HG02759 (cell line): Measurements from ENCODE around the gene TMOD1.

ENCODE experiments used
- ATAC-seq: cut with Tn5 transposase; IDR thresholded peaks from one replicate; pipeline ENCODE4 v1.9.1; 2021; ENCODE audit warnings: mild to moderate bottlenecking, moderate library complexity; ENCODE audit not compliant: unreplicated experiment

Gene TMOD1

DNA sequence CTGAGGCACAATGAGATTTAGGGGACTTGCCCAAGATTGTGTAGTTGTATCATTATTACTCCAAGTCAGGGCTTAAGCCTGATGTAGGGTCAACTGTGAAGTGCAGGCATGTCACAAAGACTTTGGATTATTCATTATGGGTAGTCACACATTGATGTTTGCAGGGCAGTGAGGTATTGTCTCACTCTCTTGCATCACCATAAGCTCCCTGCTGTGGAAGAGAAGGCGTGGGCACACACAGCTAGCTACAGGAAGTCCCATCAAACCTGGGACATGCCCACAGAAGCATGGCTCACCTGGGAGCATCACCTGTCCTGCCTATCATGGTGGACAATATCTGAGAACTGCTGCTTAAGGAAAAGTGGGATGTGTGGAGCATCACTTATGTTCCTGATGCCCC, 42.1 kb downstream of the TMOD1 start:
- ATAC-seq = no peak

DNA sequence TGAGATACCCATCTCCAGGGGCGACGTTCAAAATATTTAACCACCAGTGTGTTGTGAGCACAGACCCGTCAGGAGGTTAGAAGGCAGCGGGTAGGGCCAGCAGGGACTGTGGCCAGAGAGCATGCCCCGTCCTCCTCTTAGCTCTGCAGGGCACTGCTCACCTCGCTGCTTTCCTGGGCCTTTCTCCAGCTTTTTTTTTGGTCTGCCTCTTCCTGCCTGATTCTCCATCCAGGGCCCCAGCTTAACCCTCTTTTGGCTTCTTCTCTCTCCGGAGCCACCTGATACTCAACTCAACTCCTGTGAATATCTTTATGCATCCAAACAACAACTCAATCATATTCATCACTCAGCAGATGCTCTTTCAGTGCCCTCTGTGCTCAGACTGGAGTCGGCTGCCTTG, 44.0 kb downstream of the TMOD1 start:
- ATAC-seq = no peak

DNA sequence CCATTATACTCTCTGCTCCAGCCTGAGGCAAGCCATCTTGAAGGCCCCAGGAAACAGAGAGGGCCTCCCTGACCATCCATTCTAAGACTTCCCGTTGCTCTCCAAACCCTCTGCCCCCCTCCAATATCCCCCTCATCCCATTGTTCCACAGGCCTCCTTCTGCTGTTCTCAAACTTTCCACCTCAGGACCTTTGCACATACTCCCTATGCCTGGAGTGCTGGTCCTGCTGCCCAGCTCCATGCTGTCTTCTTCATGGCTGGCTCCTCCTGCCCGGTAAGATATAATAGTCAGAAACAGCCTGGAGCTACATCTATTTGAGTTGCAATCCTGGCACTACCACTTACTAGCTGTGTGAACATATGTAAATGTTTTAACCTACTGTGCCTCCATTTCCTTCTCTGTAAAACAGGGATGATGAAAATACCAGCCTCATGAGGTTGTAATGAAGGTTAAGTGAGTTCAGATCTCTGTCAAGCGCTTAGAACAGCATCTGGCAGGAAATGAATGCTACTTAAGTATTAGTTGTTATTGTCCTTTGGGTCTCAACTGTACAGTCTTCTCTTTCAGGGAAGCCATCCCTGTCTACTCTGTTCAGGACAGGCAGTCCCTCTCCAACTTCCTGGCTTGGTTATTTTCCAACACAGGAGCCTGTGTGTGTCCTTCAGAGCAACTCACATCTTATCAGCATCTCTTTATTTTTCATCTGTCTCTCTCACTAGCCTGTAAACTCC, 45.8 kb downstream of the TMOD1 start:
- ATAC-seq = no peak

DNA sequence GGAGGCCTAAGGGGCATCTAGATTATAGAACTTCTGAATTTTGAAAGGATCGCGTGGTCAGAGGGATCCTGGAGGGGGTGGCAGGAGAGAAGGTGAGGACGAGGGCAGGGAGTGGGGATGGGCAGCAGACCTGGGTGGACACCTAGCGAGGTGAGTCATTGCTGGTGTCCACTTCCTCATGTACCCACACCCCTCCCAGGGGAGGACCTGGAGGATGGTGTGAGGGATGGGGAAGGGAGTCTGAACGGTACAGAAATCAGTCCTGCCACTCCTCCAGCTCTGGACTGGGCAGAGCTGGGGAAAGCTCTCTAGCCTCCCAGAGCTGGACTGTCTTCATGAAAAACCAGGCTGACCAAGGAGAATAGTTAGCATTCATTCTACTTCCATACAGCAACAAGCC, 46.9 kb downstream of the TMOD1 start:
- ATAC-seq = no peak

DNA sequence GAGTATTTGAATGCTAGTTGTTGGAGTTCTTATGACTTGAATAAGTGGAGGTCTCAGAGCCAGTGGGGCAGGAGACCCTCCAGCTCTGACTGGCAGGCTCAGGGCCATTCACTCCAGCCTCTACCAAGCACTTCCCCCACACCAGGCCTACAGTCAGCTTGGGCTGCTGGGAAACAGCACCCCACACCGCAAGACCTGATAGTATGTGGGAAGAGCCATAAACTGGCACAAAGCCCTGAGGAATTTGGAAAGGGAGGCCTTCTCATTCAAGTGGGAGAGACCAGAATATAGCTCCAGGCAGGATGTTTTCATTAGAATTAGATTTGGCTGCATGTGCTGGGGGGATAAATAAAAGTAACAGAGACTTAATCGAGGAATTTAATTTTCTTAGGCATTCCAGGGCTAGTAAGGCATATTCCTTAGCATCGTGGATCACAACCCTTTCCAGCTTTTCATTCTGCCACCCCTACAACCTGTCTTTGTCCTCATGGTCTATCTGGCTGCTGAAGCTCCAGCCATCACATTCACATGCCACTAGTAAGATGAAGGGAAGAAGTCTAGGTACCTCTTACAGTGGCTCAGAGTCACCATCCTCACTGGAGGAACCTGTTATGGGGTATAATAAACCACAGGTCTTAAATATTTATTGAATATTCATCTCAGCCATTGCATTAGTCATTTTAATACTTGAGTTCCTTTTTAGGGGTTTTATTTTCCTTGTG, 47.5 kb downstream of the TMOD1 start:
- ATAC-seq = no peak

DNA sequence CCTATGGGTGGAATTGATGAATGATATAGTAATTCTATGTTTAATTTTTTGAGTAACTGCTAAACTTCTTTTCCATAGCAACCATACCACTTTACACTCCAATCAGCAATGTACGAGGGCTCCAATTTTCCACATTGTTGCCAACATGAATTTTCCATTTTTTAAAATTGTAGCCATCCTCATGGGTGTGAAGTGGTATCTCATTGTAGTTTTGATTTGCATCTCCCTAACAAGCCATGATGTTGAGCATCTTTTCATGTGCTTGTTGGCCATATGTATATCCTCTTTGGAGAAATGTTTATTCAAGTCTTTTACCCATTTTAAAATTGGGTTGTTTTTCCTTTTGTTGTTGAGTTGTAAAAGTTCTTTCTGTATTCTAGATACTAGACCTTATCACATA, 48.9 kb downstream of the TMOD1 start:
- ATAC-seq = no peak

DNA sequence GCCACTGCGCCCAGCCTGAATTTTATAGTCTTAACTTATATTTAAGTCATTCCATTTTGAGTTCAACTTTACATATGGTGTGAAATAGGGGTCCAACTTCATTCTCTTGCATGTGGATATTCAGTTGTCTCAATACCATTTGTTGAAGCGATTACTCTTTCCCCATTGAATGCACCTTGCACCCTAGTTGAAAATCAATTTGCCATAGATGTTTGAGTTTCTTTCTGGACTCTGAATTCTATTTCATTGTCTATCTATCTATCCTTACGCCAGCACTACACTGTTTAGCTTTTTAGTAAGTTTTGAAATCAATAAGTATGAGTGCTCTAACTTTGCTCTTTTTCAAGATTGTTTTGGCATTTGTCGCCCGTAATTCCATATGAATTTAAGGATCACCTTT, 49.8 kb downstream of the TMOD1 start:
- ATAC-seq = no peak

DNA sequence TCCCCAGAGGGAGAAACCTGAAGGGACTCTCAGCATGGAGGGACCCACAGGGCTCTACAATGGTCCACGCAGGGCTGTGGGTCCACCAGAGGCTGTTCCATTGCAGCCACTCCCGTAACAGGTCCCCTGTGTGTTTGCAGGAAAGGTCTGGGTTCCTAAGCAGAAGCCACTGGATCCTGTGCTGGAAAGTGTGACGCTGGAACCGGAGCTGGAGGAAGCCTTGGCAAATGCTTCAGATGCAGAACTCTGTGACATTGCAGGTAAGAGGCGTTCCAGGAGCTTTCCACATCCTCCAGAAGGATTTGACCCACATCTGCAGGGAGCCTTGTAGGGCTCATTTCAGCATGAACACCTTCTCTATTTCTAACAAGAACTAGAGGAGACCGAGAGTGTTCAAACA, 51.7 kb downstream of the TMOD1 start:
- ATAC-seq = no peak

DNA sequence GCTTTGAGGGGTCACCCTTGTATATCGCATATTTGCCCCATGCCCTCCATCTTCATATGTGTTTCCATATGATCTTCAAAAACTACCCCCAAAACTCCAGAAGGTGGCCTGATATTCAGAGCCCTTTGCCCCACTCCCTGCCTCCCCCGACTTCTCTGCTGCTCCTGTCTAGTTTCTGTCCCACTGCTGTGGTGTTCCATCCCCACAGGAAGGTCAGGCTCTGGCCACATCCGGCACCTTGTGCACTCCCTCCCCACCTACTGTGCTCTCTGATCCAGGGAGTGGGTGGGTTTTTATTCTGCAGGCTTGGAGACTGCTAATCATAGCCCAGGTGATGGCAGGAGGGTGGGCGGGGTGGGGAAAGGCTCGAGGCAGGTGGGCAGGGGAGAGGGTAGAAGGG, 52.4 kb downstream of the TMOD1 start:
- no peak for ATAC-seq

DNA sequence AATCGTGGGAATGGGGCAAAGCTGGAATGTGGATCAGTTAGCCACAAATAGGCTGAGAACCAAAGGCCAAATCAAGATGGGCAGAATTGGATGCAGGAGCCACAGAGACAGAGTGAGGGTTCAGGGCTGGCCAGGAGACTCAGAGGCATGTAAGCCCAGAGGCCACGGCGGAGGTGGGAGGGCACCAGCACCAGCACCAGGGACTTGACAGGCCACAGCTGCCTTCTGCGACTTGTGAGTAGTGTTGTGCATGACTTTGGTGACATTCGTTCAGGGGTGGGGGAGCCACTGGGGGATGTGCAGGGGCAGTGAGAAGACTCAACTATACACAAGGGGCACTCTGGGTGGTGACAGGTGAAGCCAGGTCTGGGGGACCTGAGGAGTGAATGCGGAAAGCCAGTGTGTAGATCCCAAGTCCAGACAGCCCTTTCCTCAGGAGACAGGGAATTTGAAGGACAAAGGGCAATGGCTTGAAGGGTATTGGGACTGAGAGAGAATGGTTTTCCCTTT, 53.2 kb downstream of the TMOD1 start:
- no peak for ATAC-seq

DNA sequence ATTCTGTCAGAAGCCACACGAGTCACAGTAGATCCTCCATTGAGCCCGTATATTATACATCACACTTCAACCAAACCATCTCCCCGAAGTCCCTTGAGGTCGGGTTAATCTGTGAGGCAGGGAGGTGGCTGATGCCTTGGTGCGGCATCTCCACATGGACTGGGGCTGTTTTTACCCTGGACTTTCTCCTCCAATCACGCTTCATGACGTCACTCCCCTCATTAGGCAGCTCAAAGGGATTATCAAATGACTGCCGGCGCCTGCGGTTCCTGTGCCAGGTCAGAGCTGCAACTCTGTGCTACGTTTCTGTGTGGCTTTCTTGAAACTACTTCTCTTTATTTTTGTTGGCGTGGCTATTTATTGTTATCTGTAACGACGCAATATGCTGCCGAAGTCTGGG, 53.7 kb downstream of the TMOD1 start:
- ATAC-seq = no peak

DNA sequence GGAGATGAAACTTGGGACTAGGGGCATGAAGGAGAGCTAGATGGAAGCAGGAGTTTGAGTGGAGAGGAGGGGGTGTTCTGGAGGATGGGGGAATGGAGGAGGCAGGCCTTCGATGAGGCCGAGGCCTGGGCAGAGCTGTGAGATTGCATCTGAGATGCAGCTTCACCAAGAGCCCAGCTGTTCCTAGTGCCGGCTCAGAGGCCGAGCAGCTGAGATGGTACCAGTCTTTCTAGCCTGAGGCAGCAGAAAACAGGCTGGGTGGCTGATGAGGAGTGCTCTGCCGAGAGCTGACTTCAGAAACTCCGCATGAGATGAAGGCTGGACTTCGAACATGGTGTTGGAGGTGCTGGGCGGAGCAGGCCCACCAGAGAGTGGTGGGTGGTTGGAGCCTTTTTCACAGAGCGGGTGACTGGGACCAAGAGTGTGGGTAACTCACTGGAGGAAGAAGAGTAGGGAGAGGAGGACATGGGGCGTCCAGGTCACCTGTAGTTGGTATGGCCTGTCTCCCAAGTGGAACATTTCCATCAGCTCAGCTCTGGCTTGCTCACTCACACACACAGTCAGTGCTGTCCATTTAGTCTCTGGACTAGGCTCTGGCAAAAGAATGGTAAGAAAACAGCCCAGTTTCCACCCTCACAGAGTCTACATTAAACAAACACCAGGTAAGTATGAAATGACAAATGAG, 54.7 kb downstream of the TMOD1 start:
- no peak for ATAC-seq

DNA sequence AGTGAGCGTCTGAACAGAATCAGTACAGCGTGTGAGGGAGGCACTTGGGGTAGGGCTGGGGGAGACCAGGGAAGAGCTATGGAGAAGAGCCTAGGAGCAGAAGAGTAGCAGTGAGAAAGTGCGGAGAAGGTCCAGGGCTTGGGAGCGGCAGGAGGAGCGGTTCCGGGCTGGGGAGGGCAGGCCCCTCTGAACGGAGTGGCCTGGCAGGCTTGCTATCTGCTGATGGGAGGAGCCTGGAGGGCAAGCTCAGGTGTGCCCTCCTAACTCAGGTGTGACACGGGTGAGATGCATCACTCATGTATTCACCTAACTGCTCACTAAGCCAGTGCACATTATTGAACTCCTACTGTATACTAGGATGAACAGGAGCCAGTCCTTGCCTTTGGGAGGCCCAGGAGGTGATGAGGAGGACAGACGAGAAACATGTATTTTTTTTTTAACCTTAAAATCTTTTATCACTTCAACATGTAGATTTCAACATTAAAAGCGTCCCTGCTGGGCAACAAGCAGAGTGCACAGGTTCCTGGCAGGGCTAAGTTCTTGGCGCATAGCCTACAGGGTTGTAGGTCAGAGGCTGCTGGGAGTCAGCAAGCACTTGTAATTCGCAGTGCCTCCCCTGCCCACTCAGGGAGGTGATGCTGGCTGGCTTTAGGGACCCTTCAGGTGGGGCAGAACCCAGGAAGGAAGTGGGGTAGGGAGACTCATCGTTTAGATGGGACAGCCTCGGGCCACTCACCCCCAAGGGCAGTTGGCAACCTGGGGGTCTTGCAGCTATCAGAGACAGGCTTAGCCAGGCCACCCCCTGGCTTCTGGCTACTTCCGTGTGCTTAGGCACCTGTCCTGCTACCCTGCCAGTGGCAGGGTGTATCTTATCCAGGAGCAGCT, 55.5 kb downstream of the TMOD1 start:
- ATAC-seq = no peak

DNA sequence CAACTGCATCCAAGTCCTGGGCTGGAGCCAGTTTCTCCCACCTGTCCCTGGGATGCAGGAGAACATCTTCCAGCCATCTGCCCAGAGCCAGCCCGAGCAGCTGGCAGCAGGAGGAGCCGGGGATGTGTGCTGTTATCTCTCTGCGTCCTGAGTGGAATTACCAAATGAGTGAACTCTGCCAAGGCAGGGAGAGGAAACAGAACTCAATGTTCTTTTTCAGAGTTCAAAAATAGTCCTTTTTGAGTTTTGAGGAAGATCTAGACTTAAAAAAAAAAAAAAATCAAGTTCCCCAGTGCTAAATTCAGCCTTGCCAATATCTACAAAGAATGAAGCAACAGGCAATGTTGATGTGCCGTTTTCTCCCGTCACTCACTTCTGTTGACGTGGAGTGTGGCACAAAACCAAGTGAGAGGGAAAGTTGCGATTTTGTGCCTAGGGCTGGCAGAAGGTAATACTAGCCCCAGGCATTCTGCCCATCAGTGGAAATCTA, 56.2 kb downstream of the TMOD1 start:
- ATAC-seq = no peak

DNA sequence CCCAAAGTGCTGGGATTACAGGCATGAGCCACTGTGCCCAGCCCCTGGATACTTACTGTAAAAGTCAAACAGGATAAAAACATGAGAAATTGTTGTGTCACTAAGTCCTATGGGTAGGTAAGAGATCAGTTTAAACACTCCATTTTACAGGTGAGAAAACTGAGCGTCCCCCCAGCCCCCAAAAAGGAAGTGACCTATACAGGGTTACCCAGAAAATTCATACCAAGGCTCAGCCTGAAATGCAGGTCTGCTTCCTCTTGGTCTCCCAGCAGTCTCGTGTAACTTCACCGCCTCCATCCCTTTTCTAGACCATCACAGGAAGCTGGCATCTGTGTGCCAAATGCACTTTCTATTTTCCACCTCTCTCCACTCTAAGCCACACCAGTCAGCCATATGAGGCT, 57.2 kb downstream of the TMOD1 start:
- ATAC-seq = peak; percentile 28

DNA sequence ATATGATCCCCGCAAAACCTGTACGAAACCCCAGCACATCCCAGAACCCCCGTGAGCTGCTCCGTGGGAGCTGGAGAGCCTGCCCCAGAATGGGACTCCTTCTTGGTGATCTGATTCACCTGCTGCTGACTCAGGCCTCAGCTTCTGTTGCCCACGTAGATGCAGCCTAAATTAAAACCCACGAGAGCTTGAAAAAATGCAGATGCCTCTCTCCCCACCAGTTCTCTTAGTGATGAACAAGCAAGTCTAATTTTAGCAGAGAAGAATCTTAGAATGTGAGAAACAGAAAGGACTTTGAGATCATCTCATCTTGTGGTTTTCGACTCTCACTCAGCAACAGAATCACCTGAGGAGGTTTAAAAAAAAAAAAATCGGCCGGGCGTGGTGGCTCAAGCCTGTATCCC, 57.6 kb downstream of the TMOD1 start:
- ATAC-seq = peak; percentile 73

DNA sequence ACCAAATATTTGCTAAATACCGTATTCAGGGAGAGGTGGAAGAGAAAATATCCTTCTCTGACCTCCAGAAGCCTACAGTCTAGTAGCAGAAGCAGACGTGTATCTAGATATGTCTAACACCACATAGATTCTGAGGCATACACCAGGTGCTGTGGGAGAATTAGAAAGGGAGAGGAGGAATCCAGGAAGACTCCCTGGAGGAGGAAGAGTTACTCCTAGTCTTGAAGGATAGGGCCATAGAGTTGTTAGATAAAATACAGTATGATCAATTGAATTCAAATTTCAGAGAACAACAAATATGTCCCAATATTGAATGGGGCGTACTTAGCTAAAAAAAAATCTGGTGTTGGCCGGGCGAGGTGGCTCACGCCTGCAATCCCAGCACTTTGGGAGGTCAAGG, 58.7 kb downstream of the TMOD1 start:
- ATAC-seq = no peak

DNA sequence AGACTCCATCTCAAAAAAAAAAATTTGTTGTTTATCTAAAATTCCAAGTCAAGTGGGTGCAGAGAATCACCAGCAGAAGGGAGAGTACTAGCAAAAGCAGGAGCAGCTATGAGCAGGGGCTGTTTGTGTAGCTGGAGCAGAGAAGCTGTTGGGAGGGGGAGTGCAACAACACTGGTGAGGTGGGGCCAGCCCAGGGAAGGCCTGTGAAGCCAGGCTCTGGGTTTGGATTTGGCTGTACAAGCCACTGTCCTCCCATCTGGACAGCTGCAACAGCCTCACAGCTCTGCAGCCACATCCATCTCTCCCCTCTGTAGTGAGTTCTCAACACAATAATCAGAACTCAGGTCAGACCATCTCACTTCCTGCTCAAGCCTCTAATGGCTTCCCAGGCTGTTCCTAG, 59.4 kb downstream of the TMOD1 start:
- ATAC-seq = no peak

DNA sequence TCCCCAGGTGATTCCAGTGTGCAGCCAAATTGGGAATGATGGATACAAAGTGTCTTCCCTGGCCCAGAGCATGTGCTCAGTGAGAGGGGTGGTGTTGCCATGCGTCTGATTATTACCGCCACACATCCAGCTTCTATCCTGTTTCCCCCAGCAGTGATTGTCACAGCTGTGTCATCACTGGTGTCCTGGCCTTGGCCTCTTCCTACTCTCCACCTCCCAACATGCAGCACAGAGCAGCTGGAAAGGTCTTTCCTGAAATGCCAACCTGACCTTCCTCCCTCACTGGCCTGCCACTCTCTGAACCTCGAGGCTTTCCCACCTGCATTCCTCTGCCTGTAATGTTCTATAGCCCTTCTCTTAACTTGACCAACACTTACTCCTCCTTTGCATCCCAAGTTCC, 60.0 kb downstream of the TMOD1 start:
- ATAC-seq = no peak

DNA sequence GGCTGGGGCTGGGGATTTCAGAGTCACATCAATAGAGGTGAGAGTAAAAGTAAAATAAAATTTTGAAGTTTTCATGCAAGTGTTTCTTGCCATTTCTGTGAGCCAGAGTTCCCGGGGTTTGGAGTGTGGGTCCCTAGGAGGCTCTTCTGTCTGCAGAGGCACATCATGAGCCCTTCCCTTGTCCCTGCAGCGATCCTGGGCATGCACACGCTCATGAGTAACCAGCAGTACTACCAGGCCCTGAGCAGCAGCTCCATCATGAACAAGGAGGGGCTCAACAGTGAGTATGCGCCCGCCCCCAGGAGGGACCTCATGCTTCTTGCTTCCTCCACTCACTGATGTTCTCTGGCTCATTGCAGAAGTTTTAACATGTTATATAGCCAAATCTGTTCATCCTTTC, 61.1 kb downstream of the TMOD1 start:
- ATAC-seq = no peak
